Measurements from ENCODE around the gene NCSTN. TPM values are rescaled to one million over a fixed set of nuclear protein-coding genes. Genes with fewer than 3 reads are reported as not detected.

NCSTN gene
- polyA plus RNA-seq, 1 donor (not counting 4 experiments of a cell fraction or from before 2014, with no cell fraction given): 111 TPM

DNA sequence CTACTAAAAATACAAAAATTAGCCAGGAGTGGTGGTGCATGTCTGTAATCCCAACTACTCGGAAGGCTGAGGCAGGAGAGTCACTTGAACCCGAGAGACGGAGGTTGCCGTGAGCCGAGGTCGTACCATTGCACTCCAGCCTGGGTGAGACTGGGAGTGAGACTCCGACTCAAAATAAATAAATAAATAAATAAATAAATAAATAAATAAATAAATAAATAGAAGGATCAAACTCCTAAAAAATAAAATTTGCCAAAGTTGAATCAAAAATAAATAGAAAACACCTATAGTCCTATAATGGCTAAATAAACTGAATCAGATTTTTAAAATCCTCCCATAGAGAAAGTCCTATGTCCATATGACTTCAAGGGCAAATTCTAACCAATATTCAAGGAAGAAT is 43.0 kb upstream of the NCSTN start:
- no peaks in the 10 kb centered on the region for H3K9me1 ChIP-seq (ENCODE audit: control insufficient read depth, extremely low read depth, insufficient read depth, low read length)
- DNase-seq (ENCODE audit: low read depth, low spot score) (no peak), FAIRE-seq (no peak)
- dilution Hi-C loops (cut with MboI; ENCODE audit: extremely low pct_ligation_motif_present, low sequenced_read_pairs): no loop called here
- H3K4me1 ChIP-seq (ENCODE audit: control insufficient read depth, extremely low read depth, insufficient read depth, low read length): no peaks in the 10 kb centered on the region
- no peak overlapping the region for H3K27ac ChIP-seq (ENCODE audit: control insufficient read depth, insufficient read depth, low read length)
- no peak overlapping the region for H3K4me2 ChIP-seq (ENCODE audit: control insufficient read depth, extremely low read depth, insufficient read depth, low read depth, low read length)
- no peaks in the 10 kb centered on the region for H4K20me1 ChIP-seq (ENCODE audit: control insufficient read depth, extremely low read depth, insufficient read depth, low read length)
- no peak overlapping the region for H3K4me3 ChIP-seq (ENCODE audit: control insufficient read depth in 2 of 3, extremely low read depth in 1 of 3, insufficient read depth in 2 of 3, low read depth in 1 of 3, low read length in 3 of 3)
- H3K36me3 ChIP-seq (ENCODE audit: control insufficient read depth in 2 of 2, extremely low read depth in 1 of 2, insufficient read depth in 2 of 2, low read length in 2 of 2): peaks cover 32 to 36% of the 10 kb centered on the region in 2 experiments
- H2AFZ ChIP-seq (ENCODE audit: control insufficient read depth, low read length): no peak overlapping the region
- H3K79me2 ChIP-seq (ENCODE audit: control insufficient read depth, insufficient read depth, low read length): no peaks in the 10 kb centered on the region
- TF ChIP-seq, protein P1, sequence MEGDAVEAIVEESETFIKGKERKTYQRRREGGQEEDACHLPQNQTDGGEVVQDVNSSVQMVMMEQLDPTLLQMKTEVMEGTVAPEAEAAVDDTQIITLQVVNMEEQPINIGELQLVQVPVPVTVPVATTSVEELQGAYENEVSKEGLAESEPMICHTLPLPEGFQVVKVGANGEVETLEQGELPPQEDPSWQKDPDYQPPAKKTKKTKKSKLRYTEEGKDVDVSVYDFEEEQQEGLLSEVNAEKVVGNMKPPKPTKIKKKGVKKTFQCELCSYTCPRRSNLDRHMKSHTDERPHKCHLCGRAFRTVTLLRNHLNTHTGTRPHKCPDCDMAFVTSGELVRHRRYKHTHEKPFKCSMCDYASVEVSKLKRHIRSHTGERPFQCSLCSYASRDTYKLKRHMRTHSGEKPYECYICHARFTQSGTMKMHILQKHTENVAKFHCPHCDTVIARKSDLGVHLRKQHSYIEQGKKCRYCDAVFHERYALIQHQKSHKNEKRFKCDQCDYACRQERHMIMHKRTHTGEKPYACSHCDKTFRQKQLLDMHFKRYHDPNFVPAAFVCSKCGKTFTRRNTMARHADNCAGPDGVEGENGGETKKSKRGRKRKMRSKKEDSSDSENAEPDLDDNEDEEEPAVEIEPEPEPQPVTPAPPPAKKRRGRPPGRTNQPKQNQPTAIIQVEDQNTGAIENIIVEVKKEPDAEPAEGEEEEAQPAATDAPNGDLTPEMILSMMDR (optimal IDR thresholded peaks at IDR 0.05 in 1 of 3, IDR thresholded peaks at IDR 0.05 in 1 of 3, conservative IDR thresholded peaks at IDR 0.05 in 1 of 3; ENCODE audit: extremely low read depth in 1 of 3, insufficient read depth in 2 of 3, low read length in 3 of 3): no peak
- no peak for TF ChIP-seq EZH2 (IDR thresholded peaks at IDR 0.05; ENCODE audit: low read length)
- no peak overlapping the region for H3K9ac ChIP-seq (ENCODE audit: control insufficient read depth, extremely low read depth, insufficient read depth, low read length)
- no peaks in the 10 kb centered on the region for H3K27me3 ChIP-seq (ENCODE audit: control insufficient read depth, extremely low read depth, insufficient read depth, low read length)
- no peaks in the 10 kb centered on the region for H3K9me3 ChIP-seq (ENCODE audit: control insufficient read depth, low read depth, low read length)

DNA sequence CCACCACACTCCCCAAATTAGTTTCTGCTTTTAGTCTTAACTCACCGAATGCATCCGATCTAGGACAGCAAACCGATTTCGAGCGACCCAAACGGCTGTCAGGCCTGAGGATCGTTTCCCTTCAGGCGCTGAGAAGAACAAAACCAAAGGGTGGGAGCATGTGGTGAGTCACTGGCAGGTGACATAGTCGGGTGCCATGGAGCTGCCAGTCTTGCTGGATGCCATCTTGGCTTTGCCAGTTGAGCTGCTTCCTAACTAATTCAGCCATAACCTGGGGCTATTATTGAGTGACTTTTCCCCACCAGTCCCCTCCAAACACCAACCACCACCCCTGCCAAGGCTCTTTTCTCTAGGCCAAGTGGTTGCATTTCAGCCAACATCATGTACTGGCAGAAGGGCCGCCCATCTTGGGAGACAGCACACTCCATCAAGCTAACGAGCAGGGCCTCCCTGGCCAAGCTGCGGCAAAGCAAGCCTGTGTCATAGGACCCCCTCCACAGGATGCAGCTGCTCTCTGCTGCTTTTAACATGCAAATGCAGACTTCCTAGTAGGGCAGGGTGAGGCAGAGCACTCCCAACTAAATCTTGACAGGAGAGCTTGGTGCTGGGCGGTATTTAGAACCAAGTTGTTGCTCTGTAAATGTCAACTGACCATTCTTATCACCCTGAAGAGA is 35.9 kb upstream of the NCSTN start:
- Histone ChIP-seq H3K4me2 (ENCODE audit: control insufficient read depth, extremely low read depth, insufficient read depth, low read depth, low read length) (no peak overlapping the region), H3K27ac (ENCODE audit: control insufficient read depth, insufficient read depth, low read length) (no peak overlapping the region), H3K4me1 (ENCODE audit: control insufficient read depth, extremely low read depth, insufficient read depth, low read length) (no peaks in the 10 kb centered on the region), H3K27me3 (ENCODE audit: control insufficient read depth, extremely low read depth, insufficient read depth, low read length) (no peaks in the 10 kb centered on the region), H2AFZ (ENCODE audit: control insufficient read depth, low read length) (no peak overlapping the region), H3K9me1 (ENCODE audit: control insufficient read depth, extremely low read depth, insufficient read depth, low read length) (no peaks in the 10 kb centered on the region), H3K79me2 (ENCODE audit: control insufficient read depth, insufficient read depth, low read length) (no peaks in the 10 kb centered on the region), H3K36me3 (ENCODE audit: control insufficient read depth in 2 of 2, extremely low read depth in 1 of 2, insufficient read depth in 2 of 2, low read length in 2 of 2) (peaks cover 42 to 44% of the 10 kb centered on the region in 2 experiments), H4K20me1 (ENCODE audit: control insufficient read depth, extremely low read depth, insufficient read depth, low read length) (no peaks in the 10 kb centered on the region), H3K9me3 (ENCODE audit: control insufficient read depth, low read depth, low read length) (no peaks in the 10 kb centered on the region), H3K9ac (ENCODE audit: control insufficient read depth, extremely low read depth, insufficient read depth, low read length) (no peak overlapping the region), H3K4me3 (ENCODE audit: control insufficient read depth in 2 of 3, extremely low read depth in 1 of 3, insufficient read depth in 2 of 3, low read depth in 1 of 3, low read length in 3 of 3) (no peak overlapping the region)
- FAIRE-seq (no peak), DNase-seq (ENCODE audit: low read depth, low spot score) (no peak)
- dilution Hi-C loops (cut with MboI; ENCODE audit: extremely low pct_ligation_motif_present, low sequenced_read_pairs): no loop called here
- TF ChIP-seq EZH2 (IDR thresholded peaks at IDR 0.05; ENCODE audit: low read length): no peak
- TF ChIP-seq, protein P1 (optimal IDR thresholded peaks at IDR 0.05 in 1 of 3, IDR thresholded peaks at IDR 0.05 in 1 of 3, conservative IDR thresholded peaks at IDR 0.05 in 1 of 3; ENCODE audit: extremely low read depth in 1 of 3, insufficient read depth in 2 of 3, low read length in 3 of 3): no peak
